Retinal pigment epithelial cell (primary cell): ENCODE data around the gene PRSS56.

Source experiments
- DNase-seq: peaks from one replicate; pipeline ENCODE4 v3.0.0-alpha.2; 2010; ENCODE audit warnings: low read depth
- H3K4me3 ChIP-seq: 2 replicates; pipeline ENCODE4 v1.5.1; 2011; ENCODE audit warnings: mild to moderate bottlenecking, low read length, control low read depth, moderate library complexity
- CTCF ChIP-seq: conservative IDR thresholded peaks from 2 replicates; pipeline ENCODE4 v1.5.1; 2011; ENCODE audit warnings: low read depth, low read length, control low read depth, inconsistent platforms

The PRSS56 gene

GRCh38 chr2:232483923-232484627 lies 36.1 kb upstream of the PRSS56 start:
- no peak overlapping the region for H3K4me3 ChIP-seq
- DNase-seq, result no peak
- no peak for TF ChIP-seq CTCF

DNA sequence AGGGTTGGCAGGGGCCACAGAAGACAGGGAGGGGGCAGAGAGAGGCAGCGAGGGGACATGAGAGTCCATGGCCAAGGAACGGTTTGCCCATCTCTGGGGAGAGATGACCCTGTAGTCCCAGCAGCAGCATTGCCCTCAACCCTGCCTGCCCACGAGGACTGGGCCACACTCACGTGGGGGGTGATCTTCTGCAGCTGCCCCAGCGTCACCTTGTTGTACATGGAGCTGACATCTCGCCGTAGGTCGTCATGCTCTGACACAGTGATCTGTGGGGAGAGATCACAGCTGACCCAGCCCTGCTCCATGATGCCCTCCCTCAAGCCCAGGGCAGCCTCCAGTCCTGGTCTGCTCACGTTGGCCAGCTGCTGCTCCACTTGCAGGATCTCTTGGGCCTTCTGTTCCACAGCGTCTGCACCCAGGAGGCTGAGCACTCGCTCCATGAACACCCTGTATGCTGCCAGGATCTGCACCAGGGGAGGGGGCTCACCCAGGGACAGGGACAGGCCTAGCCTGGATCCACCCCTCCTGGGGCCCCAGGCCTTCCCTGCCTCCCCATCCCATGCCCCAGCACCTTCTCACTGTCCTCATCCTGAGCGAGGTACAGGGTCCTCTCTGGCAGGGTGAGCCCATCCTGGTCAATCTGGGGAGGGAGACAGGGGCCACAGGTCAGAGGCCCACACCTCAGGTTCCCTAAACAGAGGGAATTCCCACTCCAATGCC lies 35.4 kb upstream of the PRSS56 start:
- no peak for TF ChIP-seq CTCF
- DNase-seq, result no peak
- no peak overlapping the region for H3K4me3 ChIP-seq

GRCh38 chr2:232485348-232485756 lies 34.8 kb upstream of the PRSS56 start:
- no peak overlapping the region for H3K4me3 ChIP-seq
- no peak for TF ChIP-seq CTCF
- DNase-seq, result no peak

DNA sequence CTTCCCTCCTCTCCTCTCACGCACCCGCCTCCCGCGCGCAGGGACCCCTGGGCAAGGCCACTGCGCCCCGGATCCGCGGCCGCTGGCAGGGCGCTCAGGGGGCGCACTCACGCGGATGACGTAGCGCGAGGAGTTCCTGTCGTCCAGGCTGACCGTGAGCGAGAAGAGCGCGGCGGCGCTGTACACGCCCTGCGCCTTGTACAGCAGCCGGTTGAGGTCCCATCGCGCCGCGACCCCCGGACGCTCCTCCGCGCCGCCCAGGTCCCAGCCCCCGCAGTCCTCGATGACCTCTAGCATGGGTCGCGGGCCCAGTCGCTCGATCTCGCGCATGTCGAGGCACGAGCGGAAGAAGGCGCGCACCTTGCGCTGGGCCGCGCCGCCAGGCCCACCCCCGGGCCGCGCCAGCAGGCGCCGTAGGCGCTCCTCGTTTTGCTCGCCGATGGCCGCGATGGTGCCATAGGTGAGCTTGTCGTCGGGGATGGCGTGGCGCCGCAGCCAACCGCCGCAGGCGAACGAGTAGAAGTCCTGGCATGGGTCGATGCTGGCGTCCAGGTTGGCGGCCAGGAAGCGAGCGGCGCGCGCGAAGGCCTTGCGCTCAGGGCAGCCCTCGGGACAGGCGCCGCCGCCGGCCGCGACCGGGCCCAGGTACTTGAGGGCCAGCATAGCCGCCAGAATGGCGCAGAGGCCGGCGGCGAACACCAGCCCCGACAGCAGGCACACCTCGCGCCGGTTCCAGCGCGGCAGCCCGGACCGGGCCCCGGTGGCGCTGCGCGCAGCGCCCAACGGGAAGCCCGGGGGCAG lies 34.2 kb upstream of the PRSS56 start:
- no peak overlapping the region for H3K4me3 ChIP-seq
- TF ChIP-seq CTCF, result no peak
- no peak for DNase-seq

DNA sequence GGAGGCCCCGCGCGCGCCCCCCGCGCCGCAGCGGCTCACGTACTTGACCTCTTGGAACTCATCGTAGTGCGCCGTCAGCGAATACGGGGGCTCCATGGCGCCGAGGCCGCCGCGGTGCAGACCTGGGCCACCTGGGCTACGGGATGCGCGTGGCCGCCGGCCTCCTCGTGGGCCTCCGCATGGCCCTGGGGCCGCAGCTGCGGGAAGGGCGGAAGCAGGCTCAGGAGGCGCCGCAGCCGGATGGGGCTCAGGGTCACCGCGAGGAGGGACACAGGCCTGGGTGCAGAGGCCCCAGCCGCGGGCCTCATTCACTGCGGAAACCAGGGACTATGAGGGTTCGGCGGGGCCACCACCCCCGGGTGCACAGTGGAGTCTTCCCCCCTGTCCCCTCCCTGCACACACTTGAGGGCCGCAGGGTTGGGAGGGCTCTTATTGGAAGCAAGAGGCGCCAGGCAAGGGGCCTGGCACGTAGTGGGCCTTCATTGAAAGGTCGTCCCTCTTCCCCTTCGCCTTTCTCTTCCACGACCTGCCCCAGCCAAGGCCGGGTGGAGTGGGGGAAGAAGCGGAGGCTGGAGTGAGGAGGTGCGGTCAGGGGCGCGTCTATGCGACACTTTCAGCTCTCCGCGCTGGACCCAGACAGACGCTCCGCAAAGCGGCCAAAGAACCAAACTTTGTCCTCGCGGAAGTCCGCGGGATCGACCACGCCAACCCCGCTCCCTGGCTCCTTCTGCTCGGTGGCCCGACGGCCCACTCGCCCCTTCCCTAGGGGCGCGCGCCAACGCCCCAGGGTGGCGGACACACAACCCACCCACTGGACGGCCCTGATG lies 33.4 kb upstream of the PRSS56 start:
- DNase-seq, result no peak
- no peak overlapping the region for H3K4me3 ChIP-seq
- TF ChIP-seq CTCF, result no peak

- H3K4me3 ChIP-seq, result no peak within 1 kb of the TSS
- DNase-seq, result no peak
Measured at GRCh38 chr2:232487385-232488096, 32.6 kb upstream of the PRSS56 start, which contains the start of gene ECEL1. TSS of gene ECEL1 (minus strand) at chr2:232487834. CDS start at chr2:232486653, 1,181 bp downstream.

More at GRCh38 chr2:232487385-232488096, 32.6 kb upstream of the PRSS56 start, which contains the start of gene ECEL1:
- TF ChIP-seq CTCF, result no peak
